ENCODE measurements around the gene BRI3.
"Not testable (repeated sequence)": the region's sequence is repeated elsewhere in the genome, so short reads cannot be mapped to it uniquely, and the experiment has no call there.

BRI3 gene

GRCh38 chr7:98303906-98304305, 22.4 kb downstream of the BRI3 start:
- TF ChIP-seq CTCF (IDR thresholded peaks at IDR 0.05; ENCODE audit: low read depth, low read length): no peak
- no peak for DNase-seq (ENCODE audit: extremely low read depth, low read depth)

- no peak for DNase-seq (ENCODE audit: extremely low read depth, low read depth)
- no peak for TF ChIP-seq CTCF (IDR thresholded peaks at IDR 0.05; ENCODE audit: low read depth, low read length)
Measured at GRCh38 chr7:98305951-98306535, 24.6 kb downstream of the BRI3 start.

GRCh38 chr7:98307971-98308466, 26.5 kb downstream of the BRI3 start:
- no peak for TF ChIP-seq CTCF (IDR thresholded peaks at IDR 0.05; ENCODE audit: low read depth, low read length)
- no peak for DNase-seq (ENCODE audit: extremely low read depth, low read depth)

- no peak for DNase-seq (ENCODE audit: extremely low read depth, low read depth)
- TF ChIP-seq CTCF (IDR thresholded peaks at IDR 0.05; ENCODE audit: low read depth, low read length): no peak
Measured at GRCh38 chr7:98309566-98309965, 28.1 kb downstream of the BRI3 start.

GRCh38 chr7:98312201-98312600, 30.7 kb downstream of the BRI3 start:
- no peak for DNase-seq (ENCODE audit: extremely low read depth, low read depth)
- no peak for TF ChIP-seq CTCF (IDR thresholded peaks at IDR 0.05; ENCODE audit: low read depth, low read length)

- no peak for TF ChIP-seq CTCF (IDR thresholded peaks at IDR 0.05; ENCODE audit: low read depth, low read length)
- DNase-seq (ENCODE audit: extremely low read depth, low read depth): no peak
Measured at GRCh38 chr7:98314469-98314868, 33.0 kb downstream of the BRI3 start.

- DNase-seq (ENCODE audit: extremely low read depth, low read depth): no peak
- TF ChIP-seq CTCF (IDR thresholded peaks at IDR 0.05; ENCODE audit: low read depth, low read length): no peak
Measured at GRCh38 chr7:98315318-98315993, 34.0 kb downstream of the BRI3 start.

- DNase-seq (ENCODE audit: extremely low read depth, low read depth): not testable (repeated sequence)
Measured at GRCh38 chr7:98315994-98316527, 34.6 kb downstream of the BRI3 start.
